GM23338 (cell line): ENCODE results near the gene C3orf22.

Experiments
- CREB1 ChIP-seq: fragments of 250-450 bp; sonication (Bioruptor Pico); IDR thresholded peaks from 2 replicates; pipeline ENCODE4 v1.5.0; 2020; ENCODE audit warnings: low read depth, mild to moderate bottlenecking, moderate library complexity
- EZH2 ChIP-seq: fragments of 200-600 bp; sonication (generic); IDR thresholded peaks from one replicate; pipeline ENCODE4 v1.8.0; 2017; ENCODE audit warnings: antibody characterized with exemption, mild to moderate bottlenecking, low read depth; ENCODE audit not compliant: unreplicated experiment
- EZH2phosphoT487 ChIP-seq: fragments of 200-600 bp; sonication (generic); IDR thresholded peaks from one replicate; pipeline ENCODE4 v1.8.1; 2018; ENCODE audit warnings: antibody characterized with exemption; ENCODE audit not compliant: unreplicated experiment
- JUNB ChIP-seq: IDR thresholded peaks from one replicate; pipeline ENCODE4 v1.6.1; 2016; ENCODE audit warnings: antibody characterized with exemption; ENCODE audit not compliant: unreplicated experiment
- NANOG ChIP-seq: IDR thresholded peaks from 2 replicates; pipeline ENCODE4 v1.6.1; 2016; ENCODE audit warnings: antibody characterized with exemption, borderline replicate concordance
- POLR2AphosphoS5 ChIP-seq: IDR thresholded peaks from 2 replicates; pipeline ENCODE4 v1.6.1; 2016; ENCODE audit warnings: antibody characterized with exemption, low read depth
- STAT1 ChIP-seq: IDR thresholded peaks from one replicate; pipeline ENCODE4 v1.6.1; 2016; ENCODE audit warnings: antibody characterized with exemption; ENCODE audit not compliant: unreplicated experiment
- TF ChIP-seq, protein P1 (sequence below): fragments of 250-450 bp; sonication (Bioruptor Pico); IDR thresholded peaks from 2 replicates; pipeline ENCODE4 v1.5.0; 2020; ENCODE audit warnings: mild to moderate bottlenecking, moderate library complexity
- TF ChIP-seq, protein P2 (sequence below), 2 experiments: fragments of 200-600 bp in 1 of 2; sonication (generic) in 1 of 2; conservative IDR thresholded peaks; 2 replicates each; pipeline versions ENCODE4 v1.5.1 to v1.6.1; 2016 to 2017; ENCODE audit warnings: antibody characterized with exemption in 2 of 2, low read depth in 2 of 2, mild to moderate bottlenecking in 2 of 2, moderate library complexity in 1 of 2
- TF ChIP-seq, protein P3 (sequence below): IDR thresholded peaks from 2 replicates; pipeline ENCODE4 v1.6.1; 2016; ENCODE audit warnings: antibody characterized with exemption
- TF ChIP-seq, protein P4 (sequence below): IDR thresholded peaks from one replicate; pipeline ENCODE4 v1.6.1; 2018; ENCODE audit warnings: antibody characterized with exemption; ENCODE audit not compliant: unreplicated experiment

DNA sequence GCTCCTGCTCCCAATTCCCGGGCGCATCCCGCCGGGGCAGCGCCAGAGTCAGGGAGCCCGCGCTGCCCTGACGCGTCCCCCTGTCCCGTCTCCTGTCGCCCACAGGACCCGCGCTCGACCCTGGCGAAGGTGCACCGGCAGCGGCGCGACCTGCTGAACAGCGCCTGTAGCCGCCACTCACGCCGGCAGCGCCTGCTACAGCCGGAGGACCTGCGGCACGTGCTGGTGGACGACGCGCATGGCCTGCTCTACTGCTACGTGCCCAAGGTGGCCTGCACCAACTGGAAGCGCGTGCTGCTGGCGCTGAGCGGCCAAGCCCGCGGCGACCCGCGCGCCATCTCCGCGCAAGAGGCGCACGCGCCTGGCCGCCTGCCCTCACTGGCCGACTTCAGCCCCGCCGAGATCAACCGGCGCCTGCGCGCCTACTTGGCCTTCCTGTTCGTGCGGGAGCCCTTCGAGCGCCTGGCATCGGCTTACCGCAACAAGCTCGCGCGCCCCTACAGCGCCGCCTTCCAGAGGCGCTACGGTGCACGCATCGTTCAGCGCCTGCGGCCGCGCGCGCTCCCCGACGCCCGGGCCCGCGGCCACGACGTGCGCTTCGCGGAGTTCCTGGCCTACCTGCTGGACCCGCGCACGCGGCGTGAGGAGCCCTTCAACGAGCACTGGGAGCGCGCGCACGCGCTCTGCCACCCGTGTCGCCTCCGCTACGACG is 16.9 kb downstream of the C3orf22 start:
- TF ChIP-seq, protein P1, sequence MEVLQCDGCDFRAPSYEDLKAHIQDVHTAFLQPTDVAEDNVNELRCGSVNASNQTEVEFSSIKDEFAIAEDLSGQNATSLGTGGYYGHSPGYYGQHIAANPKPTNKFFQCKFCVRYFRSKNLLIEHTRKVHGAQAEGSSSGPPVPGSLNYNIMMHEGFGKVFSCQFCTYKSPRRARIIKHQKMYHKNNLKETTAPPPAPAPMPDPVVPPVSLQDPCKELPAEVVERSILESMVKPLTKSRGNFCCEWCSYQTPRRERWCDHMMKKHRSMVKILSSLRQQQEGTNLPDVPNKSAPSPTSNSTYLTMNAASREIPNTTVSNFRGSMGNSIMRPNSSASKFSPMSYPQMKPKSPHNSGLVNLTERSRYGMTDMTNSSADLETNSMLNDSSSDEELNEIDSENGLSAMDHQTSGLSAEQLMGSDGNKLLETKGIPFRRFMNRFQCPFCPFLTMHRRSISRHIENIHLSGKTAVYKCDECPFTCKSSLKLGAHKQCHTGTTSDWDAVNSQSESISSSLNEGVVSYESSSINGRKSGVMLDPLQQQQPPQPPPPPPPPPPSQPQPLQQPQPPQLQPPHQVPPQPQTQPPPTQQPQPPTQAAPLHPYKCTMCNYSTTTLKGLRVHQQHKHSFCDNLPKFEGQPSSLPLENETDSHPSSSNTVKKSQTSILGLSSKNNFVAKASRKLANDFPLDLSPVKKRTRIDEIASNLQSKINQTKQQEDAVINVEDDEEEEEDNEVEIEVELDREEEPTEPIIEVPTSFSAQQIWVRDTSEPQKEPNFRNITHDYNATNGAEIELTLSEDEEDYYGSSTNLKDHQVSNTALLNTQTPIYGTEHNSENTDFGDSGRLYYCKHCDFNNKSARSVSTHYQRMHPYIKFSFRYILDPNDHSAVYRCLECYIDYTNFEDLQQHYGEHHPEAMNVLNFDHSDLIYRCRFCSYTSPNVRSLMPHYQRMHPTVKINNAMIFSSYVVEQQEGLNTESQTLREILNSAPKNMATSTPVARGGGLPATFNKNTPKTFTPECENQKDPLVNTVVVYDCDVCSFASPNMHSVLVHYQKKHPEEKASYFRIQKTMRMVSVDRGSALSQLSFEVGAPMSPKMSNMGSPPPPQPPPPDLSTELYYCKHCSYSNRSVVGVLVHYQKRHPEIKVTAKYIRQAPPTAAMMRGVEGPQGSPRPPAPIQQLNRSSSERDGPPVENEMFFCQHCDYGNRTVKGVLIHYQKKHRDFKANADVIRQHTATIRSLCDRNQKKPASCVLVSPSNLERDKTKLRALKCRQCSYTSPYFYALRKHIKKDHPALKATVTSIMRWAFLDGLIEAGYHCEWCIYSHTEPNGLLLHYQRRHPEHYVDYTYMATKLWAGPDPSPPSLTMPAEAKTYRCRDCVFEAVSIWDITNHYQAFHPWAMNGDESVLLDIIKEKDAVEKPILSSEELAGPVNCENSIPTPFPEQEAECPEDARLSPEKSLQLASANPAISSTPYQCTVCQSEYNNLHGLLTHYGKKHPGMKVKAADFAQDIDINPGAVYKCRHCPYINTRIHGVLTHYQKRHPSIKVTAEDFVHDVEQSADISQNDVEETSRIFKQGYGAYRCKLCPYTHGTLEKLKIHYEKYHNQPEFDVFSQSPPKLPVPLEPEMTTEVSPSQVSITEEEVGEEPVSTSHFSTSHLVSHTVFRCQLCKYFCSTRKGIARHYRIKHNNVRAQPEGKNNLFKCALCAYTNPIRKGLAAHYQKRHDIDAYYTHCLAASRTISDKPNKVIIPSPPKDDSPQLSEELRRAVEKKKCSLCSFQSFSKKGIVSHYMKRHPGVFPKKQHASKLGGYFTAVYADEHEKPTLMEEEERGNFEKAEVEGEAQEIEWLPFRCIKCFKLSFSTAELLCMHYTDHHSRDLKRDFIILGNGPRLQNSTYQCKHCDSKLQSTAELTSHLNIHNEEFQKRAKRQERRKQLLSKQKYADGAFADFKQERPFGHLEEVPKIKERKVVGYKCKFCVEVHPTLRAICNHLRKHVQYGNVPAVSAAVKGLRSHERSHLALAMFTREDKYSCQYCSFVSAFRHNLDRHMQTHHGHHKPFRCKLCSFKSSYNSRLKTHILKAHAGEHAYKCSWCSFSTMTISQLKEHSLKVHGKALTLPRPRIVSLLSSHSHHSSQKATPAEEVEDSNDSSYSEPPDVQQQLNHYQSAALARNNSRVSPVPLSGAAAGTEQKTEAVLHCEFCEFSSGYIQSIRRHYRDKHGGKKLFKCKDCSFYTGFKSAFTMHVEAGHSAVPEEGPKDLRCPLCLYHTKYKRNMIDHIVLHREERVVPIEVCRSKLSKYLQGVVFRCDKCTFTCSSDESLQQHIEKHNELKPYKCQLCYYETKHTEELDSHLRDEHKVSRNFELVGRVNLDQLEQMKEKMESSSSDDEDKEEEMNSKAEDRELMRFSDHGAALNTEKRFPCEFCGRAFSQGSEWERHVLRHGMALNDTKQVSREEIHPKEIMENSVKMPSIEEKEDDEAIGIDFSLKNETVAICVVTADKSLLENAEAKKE (CRISPR knock-in tag), result no peak
- TF ChIP-seq, protein P2, sequence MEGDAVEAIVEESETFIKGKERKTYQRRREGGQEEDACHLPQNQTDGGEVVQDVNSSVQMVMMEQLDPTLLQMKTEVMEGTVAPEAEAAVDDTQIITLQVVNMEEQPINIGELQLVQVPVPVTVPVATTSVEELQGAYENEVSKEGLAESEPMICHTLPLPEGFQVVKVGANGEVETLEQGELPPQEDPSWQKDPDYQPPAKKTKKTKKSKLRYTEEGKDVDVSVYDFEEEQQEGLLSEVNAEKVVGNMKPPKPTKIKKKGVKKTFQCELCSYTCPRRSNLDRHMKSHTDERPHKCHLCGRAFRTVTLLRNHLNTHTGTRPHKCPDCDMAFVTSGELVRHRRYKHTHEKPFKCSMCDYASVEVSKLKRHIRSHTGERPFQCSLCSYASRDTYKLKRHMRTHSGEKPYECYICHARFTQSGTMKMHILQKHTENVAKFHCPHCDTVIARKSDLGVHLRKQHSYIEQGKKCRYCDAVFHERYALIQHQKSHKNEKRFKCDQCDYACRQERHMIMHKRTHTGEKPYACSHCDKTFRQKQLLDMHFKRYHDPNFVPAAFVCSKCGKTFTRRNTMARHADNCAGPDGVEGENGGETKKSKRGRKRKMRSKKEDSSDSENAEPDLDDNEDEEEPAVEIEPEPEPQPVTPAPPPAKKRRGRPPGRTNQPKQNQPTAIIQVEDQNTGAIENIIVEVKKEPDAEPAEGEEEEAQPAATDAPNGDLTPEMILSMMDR (conservative IDR thresholded peaks at IDR 0.05; ENCODE audit: low read depth in 2 of 2), result 0 out of 4 replicates have a peak, but pooled peaks of 1 of the 2 experiments have one; percentile 4
- TF ChIP-seq CREB1 (CRISPR knock-in tag) (no peak), EZH2 (no peak), JUNB (no peak), EZH2phosphoT487 (no peak), POLR2AphosphoS5 (no peak), STAT1 (no peak), NANOG (no peak)
- TF ChIP-seq, protein P3, sequence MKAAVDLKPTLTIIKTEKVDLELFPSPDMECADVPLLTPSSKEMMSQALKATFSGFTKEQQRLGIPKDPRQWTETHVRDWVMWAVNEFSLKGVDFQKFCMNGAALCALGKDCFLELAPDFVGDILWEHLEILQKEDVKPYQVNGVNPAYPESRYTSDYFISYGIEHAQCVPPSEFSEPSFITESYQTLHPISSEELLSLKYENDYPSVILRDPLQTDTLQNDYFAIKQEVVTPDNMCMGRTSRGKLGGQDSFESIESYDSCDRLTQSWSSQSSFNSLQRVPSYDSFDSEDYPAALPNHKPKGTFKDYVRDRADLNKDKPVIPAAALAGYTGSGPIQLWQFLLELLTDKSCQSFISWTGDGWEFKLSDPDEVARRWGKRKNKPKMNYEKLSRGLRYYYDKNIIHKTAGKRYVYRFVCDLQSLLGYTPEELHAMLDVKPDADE, result no peak
- TF ChIP-seq, protein P4, sequence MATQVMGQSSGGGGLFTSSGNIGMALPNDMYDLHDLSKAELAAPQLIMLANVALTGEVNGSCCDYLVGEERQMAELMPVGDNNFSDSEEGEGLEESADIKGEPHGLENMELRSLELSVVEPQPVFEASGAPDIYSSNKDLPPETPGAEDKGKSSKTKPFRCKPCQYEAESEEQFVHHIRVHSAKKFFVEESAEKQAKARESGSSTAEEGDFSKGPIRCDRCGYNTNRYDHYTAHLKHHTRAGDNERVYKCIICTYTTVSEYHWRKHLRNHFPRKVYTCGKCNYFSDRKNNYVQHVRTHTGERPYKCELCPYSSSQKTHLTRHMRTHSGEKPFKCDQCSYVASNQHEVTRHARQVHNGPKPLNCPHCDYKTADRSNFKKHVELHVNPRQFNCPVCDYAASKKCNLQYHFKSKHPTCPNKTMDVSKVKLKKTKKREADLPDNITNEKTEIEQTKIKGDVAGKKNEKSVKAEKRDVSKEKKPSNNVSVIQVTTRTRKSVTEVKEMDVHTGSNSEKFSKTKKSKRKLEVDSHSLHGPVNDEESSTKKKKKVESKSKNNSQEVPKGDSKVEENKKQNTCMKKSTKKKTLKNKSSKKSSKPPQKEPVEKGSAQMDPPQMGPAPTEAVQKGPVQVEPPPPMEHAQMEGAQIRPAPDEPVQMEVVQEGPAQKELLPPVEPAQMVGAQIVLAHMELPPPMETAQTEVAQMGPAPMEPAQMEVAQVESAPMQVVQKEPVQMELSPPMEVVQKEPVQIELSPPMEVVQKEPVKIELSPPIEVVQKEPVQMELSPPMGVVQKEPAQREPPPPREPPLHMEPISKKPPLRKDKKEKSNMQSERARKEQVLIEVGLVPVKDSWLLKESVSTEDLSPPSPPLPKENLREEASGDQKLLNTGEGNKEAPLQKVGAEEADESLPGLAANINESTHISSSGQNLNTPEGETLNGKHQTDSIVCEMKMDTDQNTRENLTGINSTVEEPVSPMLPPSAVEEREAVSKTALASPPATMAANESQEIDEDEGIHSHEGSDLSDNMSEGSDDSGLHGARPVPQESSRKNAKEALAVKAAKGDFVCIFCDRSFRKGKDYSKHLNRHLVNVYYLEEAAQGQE, result no peak
